HG03571 (cell line): ENCODE measurements around the gene MPRIP.
"Not testable (repeated sequence)": the region's sequence is repeated elsewhere in the genome, so short reads cannot be mapped to it uniquely, and the experiment has no call there.

ENCODE experiments used
- ATAC-seq: cut with Tn5 transposase; IDR thresholded peaks from one replicate; pipeline ENCODE4 v1.9.1; 2021; ENCODE audit not compliant: unreplicated experiment

MPRIP gene

DNA sequence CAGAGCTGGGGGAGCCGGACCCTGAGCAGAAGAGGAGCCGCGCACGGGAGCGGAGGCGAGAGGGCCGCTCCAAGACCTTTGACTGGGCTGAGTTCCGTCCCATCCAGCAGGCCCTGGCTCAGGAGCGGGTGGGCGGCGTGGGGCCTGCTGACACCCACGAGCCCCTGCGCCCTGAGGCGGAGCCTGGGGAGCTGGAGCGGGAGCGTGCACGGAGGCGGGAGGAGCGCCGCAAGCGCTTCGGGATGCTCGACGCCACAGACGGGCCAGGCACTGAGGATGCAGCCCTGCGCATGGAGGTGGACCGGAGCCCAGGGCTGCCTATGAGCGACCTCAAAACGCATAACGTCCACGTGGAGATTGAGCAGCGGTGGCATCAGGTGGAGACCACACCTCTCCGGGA, 116.2 kb downstream of the MPRIP start:
- ATAC-seq, result not testable (repeated sequence)

DNA sequence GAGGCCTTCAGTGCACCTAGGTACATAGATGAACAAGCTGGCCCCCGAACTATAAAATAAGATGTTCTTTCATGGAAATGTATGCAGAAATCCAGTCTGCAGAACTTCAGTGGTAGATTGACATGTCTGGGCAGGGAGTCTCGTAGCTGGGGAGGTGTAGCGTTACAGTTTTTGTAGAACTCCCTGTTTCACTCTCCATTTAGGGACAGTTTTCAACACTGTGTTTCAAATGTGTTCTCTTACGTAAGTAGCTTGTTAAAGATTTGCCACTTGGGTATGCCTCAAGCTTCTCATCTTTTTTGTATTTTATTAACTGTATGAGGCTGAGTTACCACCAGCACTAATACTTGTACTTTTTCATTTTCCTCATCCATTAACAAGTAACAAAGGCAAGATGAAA, 117.3 kb downstream of the MPRIP start:
- no peak for ATAC-seq

DNA sequence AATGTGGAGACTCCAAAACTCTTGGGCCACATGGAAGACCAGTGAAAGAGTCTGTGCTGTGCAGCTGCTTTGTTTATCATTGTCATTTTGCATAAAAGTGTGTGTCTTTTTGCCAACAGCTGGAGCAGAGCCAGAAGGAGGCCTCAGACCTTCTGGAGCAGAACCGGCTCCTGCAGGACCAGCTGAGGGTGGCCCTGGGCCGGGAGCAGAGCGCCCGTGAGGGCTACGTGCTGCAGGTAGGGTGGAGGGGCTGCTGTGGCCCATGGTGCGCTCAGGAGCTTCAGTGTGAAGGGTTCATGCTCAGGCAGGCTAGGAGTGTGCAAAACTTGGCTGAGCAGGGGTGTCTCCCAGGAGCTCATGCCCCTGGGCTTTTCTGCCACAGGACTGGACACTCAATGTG, 118.9 kb downstream of the MPRIP start:
- no peak for ATAC-seq

DNA sequence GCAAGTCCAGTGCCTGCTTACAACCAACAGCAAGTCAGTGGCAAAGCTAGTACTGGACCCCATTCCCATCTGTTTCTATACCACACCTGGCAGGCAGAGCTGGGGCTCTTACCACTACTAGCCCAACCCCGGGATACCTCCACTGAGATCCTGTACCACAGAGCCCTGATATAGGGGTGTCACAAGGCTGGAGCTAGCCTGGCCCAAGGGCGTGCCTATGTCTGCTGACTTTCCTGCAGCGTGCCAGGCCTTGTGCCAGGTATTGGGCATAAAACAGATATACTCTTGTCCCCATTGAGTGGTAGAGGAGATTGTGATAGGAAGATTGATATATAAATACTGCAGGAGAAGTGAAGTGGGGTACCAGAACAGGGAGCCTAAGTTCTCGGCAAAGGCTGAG, 119.5 kb downstream of the MPRIP start:
- no peak for ATAC-seq

DNA sequence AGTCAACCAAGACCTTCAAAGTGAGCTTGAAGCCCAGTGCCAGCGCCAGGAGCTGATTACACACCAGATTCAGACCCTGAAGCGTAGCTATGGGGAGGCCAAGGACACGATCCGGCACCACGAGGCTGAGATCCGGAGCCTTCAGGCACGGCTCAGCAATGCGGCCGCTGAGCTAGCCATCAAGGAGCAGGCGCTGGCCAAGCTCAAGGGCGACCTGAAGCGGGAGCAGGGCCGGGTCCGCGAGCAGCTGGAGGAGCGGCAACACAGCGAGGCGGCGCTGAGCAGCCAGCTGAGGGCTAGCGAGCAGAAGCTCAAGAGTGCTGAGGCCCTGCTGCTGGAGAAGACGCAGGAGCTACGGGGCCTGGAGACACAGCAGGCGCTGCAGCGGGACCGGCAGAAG, 121.9 kb downstream of the MPRIP start:
- ATAC-seq, result no peak

DNA sequence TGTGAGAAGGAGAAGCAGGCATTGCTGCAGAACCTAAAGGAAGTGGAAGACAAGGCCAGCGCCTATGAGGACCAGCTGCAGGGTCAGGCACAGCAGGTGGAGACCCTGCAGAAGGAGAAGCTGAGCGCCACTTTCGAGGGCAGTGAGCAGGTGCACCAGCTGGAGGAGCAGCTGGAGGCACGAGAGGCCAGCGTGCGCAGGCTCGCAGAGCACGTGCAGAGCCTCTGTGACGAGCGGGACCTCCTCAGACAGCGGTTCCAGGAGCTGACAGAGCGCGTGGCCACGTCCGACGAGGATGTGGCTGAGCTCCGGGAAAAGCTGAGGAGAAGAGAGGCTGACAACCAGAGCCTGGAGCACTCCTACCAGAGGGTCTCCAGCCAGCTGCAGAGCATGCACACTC, 122.4 kb downstream of the MPRIP start:
- no peak for ATAC-seq

DNA sequence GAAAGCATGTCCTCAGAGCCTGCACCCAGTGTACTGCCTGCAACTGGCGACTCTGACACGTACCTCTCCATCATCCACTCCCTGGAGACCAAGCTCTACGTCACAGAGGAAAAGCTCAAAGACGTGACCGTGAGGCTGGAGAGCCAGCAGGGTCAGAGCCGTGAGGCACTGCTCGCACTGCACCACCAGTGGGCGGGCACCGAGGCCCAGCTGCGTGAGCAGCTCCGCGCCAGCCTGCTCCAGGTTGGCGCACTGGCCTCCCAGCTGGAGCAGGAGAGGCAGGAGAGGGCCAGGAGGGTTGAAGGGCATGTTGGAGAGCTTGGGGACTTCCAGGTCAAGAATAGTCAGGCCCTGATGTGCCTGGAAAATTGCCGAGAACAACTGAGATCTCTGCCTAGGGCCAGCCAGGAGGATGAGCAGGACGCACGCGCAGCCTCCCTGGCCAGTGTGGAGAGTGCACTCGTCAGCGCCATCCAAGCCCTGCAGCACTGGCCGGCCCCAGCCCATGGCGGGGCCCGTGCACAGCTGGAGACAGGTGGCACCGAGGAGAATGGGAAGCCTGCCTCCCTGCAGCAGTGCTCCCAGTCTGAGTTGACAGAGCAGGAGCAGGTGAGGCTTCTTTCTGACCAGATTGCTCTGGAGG, 123.5 kb downstream of the MPRIP start:
- no peak for ATAC-seq

DNA sequence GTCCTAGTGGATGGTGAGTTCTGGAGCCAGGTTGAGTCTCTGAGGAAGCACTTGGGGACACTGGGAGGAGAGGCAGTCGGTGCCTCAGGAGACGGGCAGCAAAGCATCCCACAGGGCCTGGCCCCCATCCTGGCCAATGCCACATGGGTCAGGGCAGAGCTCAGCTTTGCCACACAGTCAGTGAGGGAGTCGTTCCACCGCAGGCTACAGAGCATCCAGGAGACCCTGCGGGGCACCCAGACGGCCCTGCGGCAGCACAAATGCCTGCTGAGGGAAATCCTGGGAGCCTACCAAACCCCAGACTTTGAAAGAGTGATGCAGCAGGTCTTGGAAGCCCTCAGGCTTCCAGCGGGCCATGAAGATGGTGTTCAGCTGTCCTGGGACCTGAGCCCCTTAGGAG, 124.2 kb downstream of the MPRIP start:
- no peak for ATAC-seq

DNA sequence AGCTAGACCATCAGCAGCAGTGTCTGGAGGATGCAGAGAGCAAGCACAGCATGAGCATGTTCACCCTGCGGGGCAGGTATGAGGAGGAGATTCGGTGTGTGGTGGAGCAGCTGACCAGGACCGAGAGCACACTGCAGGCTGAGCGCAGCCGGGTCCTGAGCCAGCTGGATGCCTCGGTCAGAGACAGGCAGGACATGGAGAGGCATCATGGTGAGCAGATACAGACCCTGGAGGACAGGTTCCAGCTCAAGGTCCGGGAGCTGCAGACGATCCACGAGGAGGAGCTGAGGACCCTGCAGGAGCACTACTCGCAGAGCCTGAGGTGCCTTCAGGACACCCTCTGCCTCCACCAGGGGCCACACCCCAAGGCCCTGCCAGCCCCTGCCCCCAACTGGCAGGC, 125.1 kb downstream of the MPRIP start:
- no peak for ATAC-seq

DNA sequence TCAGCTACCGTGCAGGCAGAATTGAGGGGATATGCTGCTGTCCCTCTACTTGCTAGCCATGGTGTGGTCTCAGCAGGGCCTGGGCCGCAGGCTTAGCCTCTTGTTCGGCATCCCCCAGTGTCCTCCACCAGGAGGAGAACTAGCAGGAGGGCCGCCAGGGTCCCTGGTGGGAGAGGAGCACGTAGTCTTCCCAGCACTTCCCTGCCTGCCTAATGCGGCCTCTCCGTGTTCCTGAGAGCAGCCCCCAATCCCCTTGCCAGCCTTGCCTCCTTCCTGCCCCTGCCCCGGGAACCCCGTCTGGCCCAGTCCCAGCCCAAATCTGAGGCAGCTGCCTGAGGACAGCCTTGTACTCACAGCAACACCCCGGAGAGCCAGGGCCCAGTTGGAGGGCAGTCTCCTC, 125.7 kb downstream of the MPRIP start:
- no peak for ATAC-seq

DNA sequence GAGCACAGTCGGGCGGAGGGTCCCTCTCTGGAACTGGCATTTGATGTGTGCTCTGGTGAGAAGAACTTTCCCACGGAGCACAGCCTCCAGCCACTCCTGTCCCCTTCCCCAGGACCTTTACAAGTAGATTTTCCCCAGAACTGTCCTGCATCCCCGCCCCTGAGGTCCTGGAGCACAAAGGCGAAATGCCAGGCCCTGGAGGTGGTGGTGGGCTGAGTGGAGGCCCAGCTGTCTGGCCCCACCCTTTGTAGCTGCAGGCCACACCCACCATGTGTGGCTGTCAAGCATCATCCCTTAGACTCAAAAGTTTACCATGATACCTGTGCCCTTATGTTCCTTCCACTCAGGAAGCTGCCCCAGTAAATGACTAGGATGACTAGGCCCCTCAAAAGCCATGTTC, 126.1 kb downstream of the MPRIP start:
- no peak for ATAC-seq

DNA sequence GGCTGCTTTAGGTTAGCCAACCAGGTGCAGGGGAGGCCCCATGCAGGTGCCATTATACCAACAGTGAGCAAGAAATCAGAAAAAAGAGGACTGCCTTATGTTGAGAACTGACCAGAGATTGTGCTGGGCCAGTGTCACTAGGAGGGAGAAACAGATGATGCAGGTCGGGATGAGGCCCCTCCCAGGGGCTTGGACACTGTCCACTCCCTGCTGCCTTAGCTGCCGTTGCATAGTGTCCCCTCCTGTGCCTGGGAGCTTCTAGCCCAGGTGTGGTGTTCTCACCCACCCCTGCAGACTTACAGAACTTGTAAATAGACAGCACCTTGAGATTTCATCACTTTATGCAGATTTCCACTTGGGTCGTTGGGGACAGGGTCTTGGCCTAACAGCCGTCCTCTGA, 127.1 kb downstream of the MPRIP start:
- no peak for ATAC-seq

DNA sequence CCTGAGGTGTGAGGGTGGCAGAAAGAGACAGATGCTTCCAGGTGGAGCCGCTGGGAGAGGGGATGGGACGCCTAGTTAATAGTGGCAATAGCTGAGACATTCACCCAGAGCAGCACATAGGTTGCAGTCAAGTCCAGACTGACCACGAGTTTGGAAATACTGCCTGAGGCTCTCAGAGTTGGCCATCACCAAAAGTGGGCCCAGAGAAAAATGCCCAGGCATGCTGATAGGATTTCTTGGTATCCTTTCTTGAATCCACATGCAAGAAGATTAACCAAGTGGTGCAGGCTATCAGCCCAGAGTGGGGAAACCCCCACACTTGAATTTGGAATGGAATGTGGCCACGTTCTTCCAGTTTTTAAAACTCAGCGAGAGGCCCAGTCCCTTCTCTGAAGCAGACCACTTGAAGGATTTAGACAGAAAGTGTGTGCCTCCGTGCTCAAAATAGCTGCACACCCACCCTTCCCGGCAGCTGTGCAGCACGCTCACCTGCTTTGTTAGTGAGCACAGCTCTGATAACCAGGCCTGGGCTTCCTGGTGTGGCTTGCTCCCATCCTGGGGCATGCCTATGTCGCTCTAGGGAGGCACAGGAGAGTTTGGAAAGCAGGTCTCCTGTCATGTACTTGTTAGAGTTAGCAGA, 128.2 kb downstream of the MPRIP start:
- ATAC-seq, result no peak

DNA sequence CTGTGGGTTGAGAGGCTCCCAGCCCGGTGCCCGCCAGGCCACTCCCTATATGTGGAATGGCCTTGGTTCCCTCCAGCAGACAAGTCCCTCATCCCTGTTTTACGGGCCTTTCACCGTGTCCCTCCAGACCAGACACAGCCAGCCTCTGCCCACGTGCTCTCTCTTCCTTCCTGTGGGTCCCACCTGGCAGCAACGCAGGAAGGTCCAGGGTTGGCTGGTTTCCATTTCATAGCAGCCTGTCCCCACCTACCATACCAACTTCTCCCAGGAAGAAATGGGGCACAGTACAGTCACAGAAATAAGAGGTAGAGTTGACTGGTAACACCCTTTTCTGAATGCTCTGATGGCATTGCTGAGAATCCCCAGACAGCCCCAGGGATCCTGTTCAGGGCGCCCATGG, 128.9 kb downstream of the MPRIP start:
- no peak for ATAC-seq

DNA sequence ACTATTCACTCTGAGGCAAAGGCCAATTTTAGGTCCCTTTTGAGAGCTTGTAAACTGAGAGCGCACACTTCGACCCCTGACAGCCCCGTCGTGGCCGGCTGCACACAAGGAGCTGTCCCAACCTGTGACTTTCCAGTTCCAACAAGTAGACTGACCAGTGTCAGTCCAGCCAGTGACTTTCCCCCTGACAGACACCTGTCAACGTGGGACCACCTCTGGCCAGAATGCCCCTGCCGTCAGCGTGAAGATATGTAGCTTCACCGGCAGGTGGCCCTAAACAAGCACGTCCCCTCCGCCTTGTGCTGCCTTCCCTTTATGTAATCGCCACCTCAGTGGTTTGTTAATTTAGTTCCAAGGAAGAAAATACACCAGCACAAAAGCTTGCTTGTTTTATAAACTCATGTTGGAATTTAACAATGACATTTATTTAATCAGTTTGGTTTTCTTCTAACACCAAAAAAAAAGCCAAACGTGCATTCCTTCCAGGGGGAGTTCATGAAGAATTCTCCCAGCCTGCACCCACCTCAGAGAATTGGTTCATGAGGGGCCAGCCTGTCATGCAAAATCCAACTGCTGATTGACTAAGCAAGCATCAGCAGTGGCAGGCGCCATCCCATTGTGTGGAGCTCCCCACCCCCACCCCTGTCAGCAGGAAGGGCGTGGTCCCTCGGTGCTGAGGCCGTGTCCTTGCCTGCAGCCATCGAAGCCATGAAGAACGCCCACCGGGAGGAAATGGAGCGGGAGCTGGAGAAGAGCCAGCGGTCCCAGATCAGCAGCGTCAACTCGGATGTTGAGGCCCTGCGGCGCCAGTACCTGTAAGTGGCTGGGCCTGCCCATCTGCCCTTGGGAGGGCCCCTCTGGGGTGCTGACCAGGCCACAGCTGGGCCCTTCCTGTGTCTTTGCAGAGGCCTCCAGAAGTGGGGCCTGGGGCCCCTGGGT, 130.0 kb downstream of the MPRIP start:
- no peak for ATAC-seq

DNA sequence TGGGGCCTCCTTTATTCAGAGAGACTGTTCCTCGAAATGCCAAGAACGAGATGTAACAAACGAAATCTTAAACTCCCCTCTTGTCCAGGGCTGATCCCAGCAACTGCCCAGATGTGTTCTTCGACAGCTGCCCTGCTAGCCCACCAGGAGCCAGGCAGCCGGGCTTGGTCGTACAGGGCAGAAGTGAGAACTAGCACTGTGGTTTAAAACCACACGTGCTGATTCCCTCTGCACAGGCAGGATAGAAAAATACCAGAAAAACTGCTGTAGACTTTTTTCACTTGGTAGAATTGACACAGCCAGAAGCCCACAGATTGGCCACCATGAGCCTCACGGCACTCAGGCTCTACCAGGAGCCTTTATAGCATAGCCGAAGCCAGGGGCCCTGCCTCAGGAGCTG, 130.7 kb downstream of the MPRIP start:
- ATAC-seq, result no peak

DNA sequence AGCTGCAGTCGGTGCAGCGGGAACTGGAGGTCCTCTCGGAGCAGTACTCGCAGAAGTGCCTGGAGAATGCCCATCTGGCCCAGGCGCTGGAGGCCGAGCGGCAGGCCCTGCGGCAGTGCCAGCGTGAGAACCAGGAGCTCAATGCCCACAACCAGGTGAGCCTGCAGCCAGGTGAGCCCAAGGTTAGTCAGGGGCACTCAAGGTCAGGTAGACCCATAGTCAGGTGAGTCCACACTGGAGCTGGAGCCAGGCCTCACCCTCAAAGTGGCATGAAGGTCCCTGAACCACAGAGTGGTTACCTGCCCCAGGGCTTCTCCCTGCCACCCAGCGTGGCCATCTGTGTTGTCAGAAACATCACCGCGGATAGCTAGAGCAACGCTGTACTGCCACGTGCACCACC, 131.7 kb downstream of the MPRIP start:
- ATAC-seq, result no peak

DNA sequence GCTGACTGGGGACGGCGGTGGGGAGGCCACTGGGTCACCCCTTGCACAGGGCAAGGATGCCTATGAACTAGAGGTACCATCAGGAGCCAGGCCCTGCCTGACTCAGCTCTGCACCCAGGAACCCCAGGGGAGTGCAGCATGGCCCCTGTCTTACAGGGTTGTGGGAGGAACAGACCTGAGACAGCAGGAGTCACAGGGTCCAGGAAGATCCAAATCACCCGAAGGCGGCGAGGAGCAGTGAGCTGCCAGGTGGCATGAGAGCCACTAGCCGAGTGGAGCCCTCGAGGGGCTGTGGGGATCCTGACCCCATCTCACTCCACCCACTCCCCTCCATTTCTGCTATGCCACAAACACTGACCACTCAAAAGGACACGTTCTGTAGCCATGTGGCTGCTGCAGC, 133.1 kb downstream of the MPRIP start:
- ATAC-seq, result no peak

DNA sequence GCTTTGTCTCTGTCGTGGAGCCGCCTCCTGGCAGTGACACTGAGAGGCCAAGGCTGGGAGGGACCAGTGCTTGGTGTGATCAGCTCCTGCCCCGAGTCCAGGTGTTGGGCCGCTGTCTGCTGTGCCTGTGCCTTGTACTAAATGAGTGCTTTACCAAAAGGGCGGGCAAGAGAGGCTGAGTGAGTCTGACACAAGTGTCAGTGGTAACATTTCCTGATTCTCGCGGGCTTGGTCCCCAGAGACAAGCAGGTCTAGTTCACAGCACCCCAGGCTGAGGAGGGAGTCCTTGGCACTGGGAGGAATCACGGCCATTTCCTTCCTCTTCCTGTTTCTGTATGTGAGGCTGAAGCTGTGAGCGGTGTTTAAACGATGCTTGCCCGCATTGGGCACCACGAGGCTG, 133.7 kb downstream of the MPRIP start:
- ATAC-seq, result no peak

DNA sequence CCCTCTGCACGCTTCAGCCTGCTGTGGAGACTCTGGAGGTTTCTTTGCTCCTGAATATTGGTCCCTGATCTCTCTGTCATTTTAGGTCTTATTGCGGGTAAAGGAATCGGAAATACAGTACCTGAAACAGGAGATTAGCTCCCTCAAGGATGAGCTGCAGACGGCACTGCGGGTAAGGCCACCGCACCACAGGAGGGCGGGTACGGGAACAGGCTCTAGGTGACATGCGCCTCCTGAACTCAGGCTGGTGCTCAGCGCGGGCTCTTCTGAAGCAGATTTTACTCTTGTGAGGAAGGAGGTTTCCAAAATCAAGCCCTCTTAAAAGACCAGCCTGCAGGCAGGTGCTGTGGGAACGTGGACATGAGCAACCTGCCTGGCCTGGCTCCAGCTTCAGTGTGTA, 134.1 kb downstream of the MPRIP start:
- no peak for ATAC-seq

DNA sequence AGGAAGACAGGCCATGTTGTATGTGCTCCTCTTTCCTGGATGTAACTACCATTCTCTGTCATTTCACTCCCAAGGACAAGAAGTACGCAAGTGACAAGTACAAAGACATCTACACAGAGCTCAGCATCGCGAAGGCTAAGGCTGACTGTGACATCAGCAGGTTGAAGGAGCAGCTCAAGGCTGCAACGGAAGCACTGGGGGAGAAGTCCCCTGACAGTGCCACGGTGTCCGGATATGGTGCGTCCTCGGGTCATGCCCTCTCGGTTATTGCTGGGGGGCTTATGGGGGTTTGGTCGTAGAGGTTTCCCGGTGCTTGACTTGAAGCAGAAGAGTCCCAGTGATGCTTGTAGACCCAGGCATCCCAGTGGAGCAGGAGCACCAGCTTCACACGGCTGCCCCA, 134.9 kb downstream of the MPRIP start:
- no peak for ATAC-seq

DNA sequence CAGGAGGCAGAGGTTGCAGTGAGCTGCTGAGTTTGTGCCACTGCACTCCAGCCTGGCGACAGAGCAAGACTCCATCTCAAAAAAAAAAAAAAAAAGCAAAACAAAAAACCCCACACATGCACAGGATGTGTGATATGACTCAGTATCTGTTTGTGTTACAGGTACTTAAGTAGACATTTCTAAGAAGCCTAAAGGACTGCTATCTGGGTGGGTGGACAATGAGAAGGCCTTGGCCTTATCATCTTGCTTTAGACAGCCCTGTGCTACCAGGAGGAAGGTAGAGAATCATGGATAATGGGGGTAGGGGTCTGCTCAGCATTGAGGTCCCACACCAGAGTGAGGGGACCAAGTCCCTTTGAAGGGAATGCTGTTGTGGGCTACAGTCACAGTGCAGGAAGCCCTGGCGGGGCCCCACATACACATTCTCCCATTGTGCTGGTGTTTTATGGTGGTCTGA, 137.1 kb downstream of the MPRIP start:
- no peak for ATAC-seq
